GM18508 (cell line): ENCODE measurements around the gene DLK2.

Experiments
- ATAC-seq: cut with Tn5 transposase; IDR thresholded peaks from one replicate; pipeline ENCODE4 v1.9.1; 2021; ENCODE audit warnings: moderate number of reproducible peaks; ENCODE audit not compliant: insufficient read depth, unreplicated experiment

DLK2 gene

DNA sequence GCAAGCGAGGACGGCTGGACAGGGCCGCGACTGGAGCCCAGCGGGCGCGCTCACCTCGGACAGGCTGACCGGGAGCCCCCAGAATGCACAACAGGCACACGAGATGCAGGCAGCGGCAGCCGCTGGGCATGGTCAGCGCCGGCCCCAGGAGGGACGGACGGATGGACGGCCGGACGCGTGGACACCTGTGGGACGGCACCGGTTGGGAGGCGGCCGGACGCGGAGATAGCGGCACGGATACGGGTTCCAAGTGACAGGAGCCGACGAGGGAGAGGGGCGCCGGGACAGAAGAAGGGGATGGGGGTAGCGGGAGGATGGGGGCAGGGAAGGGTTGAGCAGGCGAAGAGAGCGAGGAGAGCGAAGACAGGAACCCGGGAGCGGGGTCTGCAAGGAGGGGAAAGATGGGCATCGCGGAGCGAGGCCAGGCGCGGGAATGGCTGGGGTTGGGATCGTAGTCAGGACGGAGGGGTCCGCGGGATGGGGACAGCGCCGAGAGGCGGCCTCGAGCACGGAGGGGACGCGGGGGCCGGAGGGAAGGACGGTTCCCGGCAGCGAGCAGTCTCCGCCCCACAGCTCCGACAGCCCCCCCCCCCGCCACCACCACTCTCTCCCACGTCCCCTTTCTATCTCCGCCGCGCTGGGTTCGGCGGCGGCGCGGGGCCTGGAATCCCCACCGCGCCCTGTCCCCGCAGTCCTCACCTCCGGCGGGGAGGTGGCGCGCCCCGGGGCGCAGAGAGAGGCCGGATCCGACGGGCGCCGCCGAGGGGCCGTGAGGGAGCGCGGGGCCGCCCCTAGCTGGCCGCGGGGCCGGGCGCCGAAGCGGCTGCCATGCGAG lies 435 bp downstream of the DLK2 start:
- ATAC-seq, result no peak

GRCh38 chr6:43454290-43454695 lies 1.1 kb downstream of the DLK2 start:
- ATAC-seq, result no peak

DNA sequence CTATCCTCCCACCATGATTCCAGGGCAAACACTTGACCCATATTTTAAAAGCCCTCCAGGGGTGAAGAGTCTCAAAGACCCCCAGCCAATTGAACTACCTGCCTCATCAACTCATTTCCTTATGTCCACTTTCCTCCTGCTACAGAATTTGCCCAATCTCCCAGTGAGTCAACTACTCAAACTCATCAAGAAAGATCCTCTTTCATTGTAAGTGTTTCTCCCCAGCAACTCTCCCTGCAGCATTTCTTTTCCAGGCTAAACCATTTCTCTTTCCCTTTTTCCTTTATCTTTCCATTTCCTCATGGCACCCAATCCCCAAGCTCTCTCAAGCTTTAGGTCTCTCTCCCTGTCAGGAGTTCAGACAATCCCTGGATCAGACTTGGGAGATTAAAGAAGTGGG lies 1.5 kb downstream of the DLK2 start:
- no peak for ATAC-seq

DNA sequence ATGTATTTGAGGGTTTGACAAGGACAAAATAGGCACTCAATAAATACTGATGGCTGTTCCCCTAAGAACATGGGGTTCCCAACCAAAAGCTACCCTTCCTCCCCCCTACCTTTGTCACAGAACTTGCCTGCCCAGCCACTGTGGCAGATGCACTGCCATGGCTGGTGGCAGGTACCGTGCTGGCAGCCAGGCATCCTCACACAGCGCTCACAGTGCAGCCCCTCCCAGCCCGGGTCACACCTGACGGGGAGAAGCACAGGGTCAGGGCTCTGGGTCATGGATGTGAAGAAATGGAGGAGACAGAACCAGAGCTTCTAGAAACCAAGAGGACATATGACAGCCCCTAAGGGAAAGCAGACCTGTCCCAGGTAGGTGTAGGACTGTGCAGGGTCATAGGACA lies 2.5 kb downstream of the DLK2 start:
- no peak for ATAC-seq

GRCh38 chr6:43451939-43452338 lies 3.4 kb downstream of the DLK2 start:
- no peak for ATAC-seq

- ATAC-seq, result no peak
Measured at GRCh38 chr6:43451348-43451747, 4.0 kb downstream of the DLK2 start.

DNA sequence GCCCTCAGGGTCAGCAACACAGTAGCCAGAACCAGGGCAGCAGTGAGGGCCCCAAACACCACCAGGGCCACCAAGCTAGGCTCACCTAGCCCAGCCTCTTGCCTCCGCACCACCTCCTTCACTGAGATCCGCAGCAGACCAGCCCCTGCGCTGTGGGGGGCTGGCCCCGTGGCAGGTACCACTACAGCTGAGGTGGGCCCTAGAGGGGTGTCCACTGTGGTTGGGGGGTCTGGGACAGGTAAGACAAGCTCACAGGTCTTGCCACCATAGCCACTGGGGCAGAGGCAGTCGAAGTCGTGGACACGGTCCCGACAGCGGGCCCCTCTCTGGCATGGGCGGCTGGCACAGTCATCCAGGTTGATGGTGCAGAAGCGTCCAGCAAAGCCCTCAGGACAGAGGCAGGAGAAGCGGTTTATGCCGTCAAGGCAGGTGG lies 4.6 kb downstream of the DLK2 start:
- ATAC-seq, result no peak

- no peak for ATAC-seq
Measured at GRCh38 chr6:43448916-43449315, 6.4 kb downstream of the DLK2 start.

- ATAC-seq, result no peak
Measured at GRCh38 chr6:43447604-43448003, 7.7 kb downstream of the DLK2 start.

DNA sequence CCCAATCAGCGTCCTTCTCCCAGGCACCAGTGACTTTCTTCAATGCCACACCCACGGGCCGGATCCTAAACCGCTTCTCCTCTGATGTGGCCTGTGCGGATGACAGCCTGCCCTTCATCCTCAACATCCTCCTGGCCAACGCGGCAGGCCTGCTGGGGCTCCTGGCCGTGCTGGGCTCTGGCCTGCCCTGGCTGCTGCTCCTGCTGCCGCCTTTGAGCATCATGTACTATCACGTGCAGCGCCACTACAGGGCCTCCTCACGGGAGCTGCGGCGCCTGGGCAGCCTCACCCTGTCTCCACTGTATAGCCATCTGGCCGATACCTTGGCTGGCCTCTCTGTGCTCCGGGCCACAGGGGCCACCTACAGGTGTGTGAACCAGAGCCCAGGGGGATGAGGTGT lies 9.8 kb downstream of the DLK2 start:
- ATAC-seq, result no peak

- ATAC-seq, result no peak
Measured at GRCh38 chr6:43444582-43444981, 10.8 kb downstream of the DLK2 start.

DNA sequence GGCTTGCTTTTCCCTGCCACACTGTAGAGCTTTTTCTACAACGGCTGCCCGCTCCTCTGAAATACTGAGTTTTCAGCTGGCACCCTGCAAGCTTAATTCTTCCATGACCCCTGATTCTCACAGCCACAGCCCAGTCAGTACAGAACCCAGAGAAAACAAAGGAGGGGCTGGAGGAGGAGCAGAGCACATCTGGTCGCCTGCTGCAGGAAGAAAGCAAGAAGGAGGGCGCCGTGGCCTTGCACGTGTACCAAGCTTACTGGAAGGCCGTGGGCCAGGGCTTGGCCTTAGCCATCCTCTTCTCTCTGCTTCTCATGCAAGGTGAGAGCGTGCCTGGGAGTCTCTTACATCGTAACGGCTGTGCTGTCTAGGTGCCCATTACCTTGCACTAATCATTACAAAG lies 11.3 kb downstream of the DLK2 start:
- no peak for ATAC-seq

- no peak for ATAC-seq
Measured at GRCh38 chr6:43442935-43443334, 12.4 kb downstream of the DLK2 start.

DNA sequence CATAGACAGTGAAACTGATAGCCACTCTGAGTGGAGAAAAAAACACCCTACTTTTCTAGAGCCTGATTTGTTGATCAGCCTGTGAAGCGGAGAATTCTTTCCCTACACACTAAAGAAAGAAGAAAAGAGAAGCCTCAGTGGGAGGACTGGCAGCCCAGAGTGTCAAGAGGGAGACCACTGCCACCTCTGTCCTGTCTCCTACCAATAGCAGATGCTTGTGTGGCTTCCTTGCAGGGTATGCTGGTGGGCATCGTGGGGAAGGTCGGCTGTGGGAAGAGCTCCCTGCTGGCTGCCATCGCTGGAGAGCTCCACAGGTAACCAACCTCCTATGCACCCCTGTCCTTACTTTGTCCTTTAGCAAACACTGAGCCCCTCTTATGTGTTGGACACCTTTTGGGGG lies 17.6 kb downstream of the DLK2 start:
- ATAC-seq, result no peak

DNA sequence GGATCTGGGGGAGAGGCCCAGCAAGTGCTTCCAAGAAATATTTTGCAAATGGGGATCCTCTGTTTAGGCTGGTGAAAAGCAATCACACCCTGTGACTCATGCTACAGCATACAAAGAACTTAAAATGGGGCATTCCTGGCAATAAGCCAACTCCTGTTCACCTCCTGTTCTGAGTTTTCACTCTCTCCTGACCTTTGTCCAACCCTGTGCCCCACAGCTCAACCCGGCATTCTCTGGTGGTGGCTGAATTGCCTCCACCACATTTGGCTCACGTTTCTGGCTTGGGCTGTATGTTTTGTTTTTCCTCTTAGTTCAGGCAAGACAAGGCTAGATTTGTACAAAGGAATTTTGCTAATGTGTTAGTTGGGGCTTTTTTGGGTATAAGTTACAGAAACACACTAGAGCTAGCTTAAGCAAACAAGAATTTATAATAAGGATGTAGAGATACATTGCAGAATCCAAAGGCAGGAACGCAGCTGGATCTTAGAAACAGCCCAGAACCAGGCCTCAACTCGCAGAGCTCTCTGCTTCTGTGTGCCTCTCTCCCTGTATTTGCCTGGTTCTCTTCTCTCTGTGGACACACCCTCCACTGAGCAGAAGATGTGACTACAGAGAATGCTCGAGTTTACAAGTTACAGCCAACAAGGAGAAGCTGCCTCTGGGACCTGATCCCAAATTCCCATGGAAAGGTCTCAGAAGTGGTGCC lies 18.6 kb downstream of the DLK2 start:
- no peak for ATAC-seq

DNA sequence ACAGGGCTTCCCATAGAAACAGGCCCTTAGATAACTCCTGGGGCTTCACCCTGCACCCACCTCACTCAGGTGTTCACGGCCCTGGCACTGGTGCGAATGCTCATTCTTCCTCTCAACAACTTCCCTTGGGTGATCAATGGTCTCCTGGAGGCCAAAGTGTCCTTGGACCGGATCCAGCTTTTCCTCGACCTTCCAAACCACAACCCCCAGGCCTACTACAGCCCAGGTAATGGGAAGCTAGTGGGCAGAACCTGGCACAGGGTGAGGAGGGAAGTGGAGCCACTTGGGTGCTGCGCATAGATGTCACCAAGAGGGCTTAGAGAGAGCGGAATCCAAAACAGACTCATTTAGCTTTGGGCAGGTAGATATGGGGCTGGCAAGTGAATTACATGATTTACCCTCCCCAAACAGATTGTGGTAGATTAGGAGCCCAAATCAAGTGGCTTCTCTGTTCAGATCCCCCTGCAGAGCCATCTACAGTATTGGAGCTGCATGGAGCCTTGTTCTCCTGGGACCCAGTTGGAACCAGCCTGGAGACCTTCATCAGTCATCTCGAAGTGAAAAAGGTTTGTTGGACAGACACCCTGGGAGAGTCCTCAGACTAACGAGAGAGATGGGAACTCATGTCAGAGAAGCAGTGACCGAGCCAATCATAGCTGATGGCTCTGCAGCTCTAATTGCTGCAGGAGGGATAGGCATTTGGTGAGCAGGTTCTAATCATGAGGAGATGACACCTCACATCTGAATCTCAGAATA lies 19.5 kb downstream of the DLK2 start:
- ATAC-seq, result no peak

DNA sequence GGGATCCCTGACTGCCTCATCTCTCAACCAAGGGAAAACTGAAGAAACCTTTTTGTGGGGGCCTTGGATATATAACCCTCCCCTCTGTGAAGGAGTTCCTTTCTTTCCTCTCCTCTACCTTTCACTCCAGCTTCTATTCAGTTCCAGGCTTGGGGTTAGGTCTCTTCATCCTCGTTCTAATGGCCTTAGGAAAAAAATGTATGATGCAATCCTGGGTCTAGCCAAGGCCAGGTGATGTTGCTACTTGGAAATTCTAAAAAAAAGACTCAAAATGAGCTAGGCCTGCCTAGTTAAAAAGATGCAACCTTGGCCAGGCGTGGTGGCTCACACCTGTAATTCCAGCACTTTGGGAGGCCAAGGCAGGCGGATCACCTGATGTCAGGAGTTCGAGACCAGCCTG lies 20.4 kb downstream of the DLK2 start:
- no peak for ATAC-seq

GRCh38 chr6:43434001-43434840 lies 21.1 kb downstream of the DLK2 start:
- ATAC-seq, result no peak

- ATAC-seq, result no peak
Measured at GRCh38 chr6:43433148-43433547, 22.2 kb downstream of the DLK2 start.
